Gastroesophageal sphincter (tissue), 3 donors: ENCODE results near the gene MAP1B.

ENCODE experiments used
- CTCF ChIP-seq, 4 experiments: fragments of 200-600 bp in 2 of 4; fragments of 450-650 bp in 2 of 4; sonication (generic) in 1 of 4; IDR thresholded peaks; one replicate each; pipeline ENCODE4 v1.5.1; 2017 to 2019; ENCODE audit warnings: antibody characterized with exemption in 4 of 4, mild to moderate bottlenecking in 2 of 4, moderate library complexity in 2 of 4
- EP300 ChIP-seq: sonication (generic); formaldehyde crosslinking; IDR thresholded peaks from one replicate; pipeline ENCODE4 v1.6.1; 2017; ENCODE audit warnings: antibody characterized with exemption, mild to moderate bottlenecking

- TF ChIP-seq CTCF (IDR thresholded peaks at IDR 0.05) (no peak), EP300 (no peak)
Measured at GRCh38 chr5:72075461-72075860, 31.8 kb upstream of the MAP1B start.
